H1 (cell line): ENCODE results near the gene ERCC6. TPM values are rescaled to one million over a fixed set of nuclear protein-coding genes. Genes with fewer than 3 reads are reported as not detected.

Experiments
- ATF3 ChIP-seq: IDR thresholded peaks from 2 replicates; pipeline ENCODE4 v1.6.1; 2011; ENCODE audit warnings: low read depth, mild to moderate bottlenecking, low read length; ENCODE audit not compliant: insufficient read depth
- BACH1 ChIP-seq: IDR thresholded peaks from 2 replicates; pipeline ENCODE4 v1.6.1; 2012; ENCODE audit warnings: low read length, improper control_type of control experiment
- CBX8 ChIP-seq: fragments of 300-800, 300-1000 bp; sonication (generic); IDR thresholded peaks from 2 replicates; pipeline ENCODE4 v1.7.1; 2016; ENCODE audit warnings: low read depth, low read length, borderline replicate concordance
- E2F6 ChIP-seq: IDR thresholded peaks from 2 replicates; pipeline ENCODE4 v1.6.1; 2012; ENCODE audit warnings: inconsistent platforms
- FOSL1 ChIP-seq: IDR thresholded peaks from 2 replicates; pipeline ENCODE4 v1.6.1; 2011; ENCODE audit warnings: mild to moderate bottlenecking, low read depth, low read length, moderate library complexity; ENCODE audit not compliant: insufficient read depth
- NRF1 ChIP-seq: IDR thresholded peaks from 2 replicates; pipeline ENCODE4 v1.6.1; 2011; ENCODE audit warnings: mild to moderate bottlenecking, low read depth, low read length, improper control_type of control experiment
- POLR2A ChIP-seq, 2 experiments: IDR thresholded peaks; 1 replicate in 1 of 2; 2 replicates in 1 of 2; pipeline ENCODE4 v1.6.1; 2011; ENCODE audit warnings: low read depth in 2 of 2, low read length in 2 of 2, mild to moderate bottlenecking in 2 of 2; ENCODE audit errors: control extremely low read depth in 1 of 2
- RXRA ChIP-seq: IDR thresholded peaks from 2 replicates; pipeline ENCODE4 v1.6.1; 2011; ENCODE audit warnings: low read depth, mild to moderate bottlenecking, low read length, moderate library complexity; ENCODE audit not compliant: insufficient read depth
- SIN3A ChIP-seq, 2 experiments: IDR thresholded peaks in 1 of 2; conservative IDR thresholded peaks in 1 of 2; 2 replicates each; pipeline ENCODE4 v1.6.1; 2011 to 2012; ENCODE audit warnings: low read length in 2 of 2, improper control_type of control experiment in 1 of 2, low read depth in 1 of 2, mild to moderate bottlenecking in 1 of 2
- TAF7 ChIP-seq: optimal IDR thresholded peaks from 2 replicates; pipeline ENCODE3; 2011; ENCODE audit warnings: low read depth, mild to moderate bottlenecking, inconsistent platforms, low read length, moderate library complexity, borderline replicate concordance
- polyA plus RNA-seq, 7 experiments: library from polyadenylated mRNA; depleted of rRNA in 3 of 7; stranded (reverse) in 5 of 7; unstranded in 2 of 7; fragments of >200 nt in 5 of 7; fragments of 200-250 nt in 2 of 7; gene quantifications; 1 replicate in 5 of 7; 2 replicates in 1 of 7; 4 replicates in 1 of 7; pipeline versions ENCODE4 v1.2.1 to v1.2.3, GENCODE V29; 2011 to 2013; ENCODE audit warnings: missing spikeins in 2 of 7, mixed read lengths in 2 of 7
- total RNA-seq: library from RNA; stranded (reverse); fragmentation: NEBNext Ultra II Directional; extraction: Animal tissue kit (Norgen Biotek cat#: 25700); gene quantifications from 2 replicates; pipeline ENCODE4 v1.2.1, GENCODE V29; 2021

ERCC6 gene
- total and polyA plus RNA-seq, 2 of the 8 experiments (the other 6 are each of a cell fraction or from before 2014, with no cell fraction given), result 4.1 to 11.9 TPM

GRCh38 chr10:49521062-49521461 is 17.9 kb downstream of the ERCC6 start (continued):
- TF ChIP-seq E2F6, result no peak
- TF ChIP-seq RXRA, result no peak
- no peak for TF ChIP-seq POLR2A (IDR thresholded peaks at IDR 0.05; ENCODE audit: control extremely low read depth in 1 of 2, low read depth in 2 of 2, low read length in 2 of 2)
- no peak for TF ChIP-seq SIN3A (conservative IDR thresholded peaks at IDR 0.05 in 1 of 2, IDR thresholded peaks at IDR 0.05 in 1 of 2; ENCODE audit: low read depth in 1 of 2, low read length in 2 of 2)
- TF ChIP-seq CBX8, result no peak
- TF ChIP-seq FOSL1, result no peak
- no peak for TF ChIP-seq TAF7
- no peak for TF ChIP-seq ATF3
- TF ChIP-seq NRF1, result no peak
- no peak for TF ChIP-seq BACH1
- TF ChIP-seq, all 59 proteins: peak for 0
